GM23338 (cell line): Measurements from ENCODE around the gene PIGR. TPM values are rescaled to one million over a fixed set of nuclear protein-coding genes. Genes with fewer than 3 reads are reported as not detected.

ENCODE experiments used
- ATAC-seq: fragments of 200-7000 bp; cut with Tn5 transposase; 3 replicates; pipeline ENCODE4 v1.9.1; 2020
- DNase-seq: peaks from one replicate; pipeline ENCODE4 v3.0.0-alpha.2; 2015; ENCODE audit warnings: low spot score
- H2AFZ ChIP-seq: fragments of 200-600 bp; sonication (generic); 2 replicates; pipeline ENCODE4 v1.8.0; 2016; ENCODE audit warnings: antibody characterized with exemption, mild to moderate bottlenecking, moderate library complexity
- H3F3A ChIP-seq: fragments of 200-600 bp; sonication (generic); replicated peaks from 2 replicates; pipeline ENCODE4 v1.8.0; 2017; ENCODE audit warnings: antibody characterized with exemption, mixed run types, low read depth
- H3K27ac ChIP-seq: fragments of 200-600 bp; sonication (generic); 2 replicates; pipeline ENCODE4 v1.6.1; 2016; ENCODE audit warnings: low read depth
- H3K27me3 ChIP-seq: fragments of 200-600 bp; sonication (generic); 2 replicates; pipeline ENCODE4 v1.8.0; 2016; ENCODE audit warnings: mild to moderate bottlenecking, mixed run types, moderate library complexity; ENCODE audit not compliant: insufficient read depth
- H3K36me3 ChIP-seq: fragments of 200-600 bp; sonication (generic); 2 replicates; pipeline ENCODE4 v1.8.0; 2016; ENCODE audit warnings: mild to moderate bottlenecking; ENCODE audit not compliant: insufficient read depth
- H3K4me1 ChIP-seq: fragments of 200-600 bp; sonication (generic); 2 replicates; pipeline ENCODE4 v1.8.0; 2016; ENCODE audit warnings: mild to moderate bottlenecking, moderate library complexity; ENCODE audit not compliant: insufficient read depth
- H3K4me2 ChIP-seq: fragments of 200-600 bp; sonication (generic); 2 replicates; pipeline ENCODE4 v1.7.1; 2017; ENCODE audit warnings: mixed run types
- H3K4me3 ChIP-seq: fragments of 200-600 bp; sonication (generic); 2 replicates; pipeline ENCODE4 v1.6.1; 2016; ENCODE audit warnings: mixed run types
- H3K79me2 ChIP-seq: fragments of 200-600 bp; sonication (generic); replicated peaks from 2 replicates; pipeline ENCODE4 v1.8.0; 2017; ENCODE audit warnings: mild to moderate bottlenecking; ENCODE audit not compliant: insufficient read depth
- H3K9me2 ChIP-seq: fragments of 200-600 bp; sonication (generic); 2 replicates; pipeline ENCODE4 v1.8.0; 2017; ENCODE audit not compliant: insufficient read depth
- H4K20me1 ChIP-seq: fragments of 200-600 bp; sonication (generic); replicated peaks from 2 replicates; pipeline ENCODE4 v1.8.0; 2017; ENCODE audit warnings: mild to moderate bottlenecking; ENCODE audit not compliant: insufficient read depth
- H3K27ac Mint-ChIP-seq: 2 replicates; pipeline ENCODE4 v1.8.0; 2020; ENCODE audit warnings: inconsistent platforms, mild to moderate bottlenecking, moderate library complexity, mixed read lengths
- H3K27me3 Mint-ChIP-seq: 3 replicates; pipeline ENCODE4 v1.8.0; 2022; ENCODE audit warnings: low read depth, mild to moderate bottlenecking, moderate library complexity, mixed read lengths, inconsistent platforms; ENCODE audit not compliant: insufficient read depth, poor library complexity
- H3K36me3 Mint-ChIP-seq: 3 replicates; pipeline ENCODE4 v1.8.0; 2021; ENCODE audit warnings: low read depth, mild to moderate bottlenecking, inconsistent platforms, moderate library complexity, mixed read lengths
- H3K4me1 Mint-ChIP-seq: 3 replicates; pipeline ENCODE4 v1.8.0; 2020; ENCODE audit warnings: mild to moderate bottlenecking, inconsistent platforms, mixed read lengths
- H3K4me3 Mint-ChIP-seq: 3 replicates; pipeline ENCODE4 v1.8.0; 2021; ENCODE audit warnings: moderate library complexity, mild to moderate bottlenecking, inconsistent platforms, mixed read lengths
- H3K9me3 Mint-ChIP-seq: 3 replicates; pipeline ENCODE4 v1.8.0; 2020; ENCODE audit warnings: moderate library complexity, mild to moderate bottlenecking, inconsistent platforms, mixed read lengths
- CREB1 ChIP-seq: fragments of 250-450 bp; sonication (Bioruptor Pico); IDR thresholded peaks from 2 replicates; pipeline ENCODE4 v1.5.0; 2020; ENCODE audit warnings: low read depth, mild to moderate bottlenecking, moderate library complexity
- EZH2 ChIP-seq: fragments of 200-600 bp; sonication (generic); IDR thresholded peaks from one replicate; pipeline ENCODE4 v1.8.0; 2017; ENCODE audit warnings: antibody characterized with exemption, mild to moderate bottlenecking, low read depth; ENCODE audit not compliant: unreplicated experiment
- EZH2phosphoT487 ChIP-seq: fragments of 200-600 bp; sonication (generic); IDR thresholded peaks from one replicate; pipeline ENCODE4 v1.8.1; 2018; ENCODE audit warnings: antibody characterized with exemption; ENCODE audit not compliant: unreplicated experiment
- JUNB ChIP-seq: IDR thresholded peaks from one replicate; pipeline ENCODE4 v1.6.1; 2016; ENCODE audit warnings: antibody characterized with exemption; ENCODE audit not compliant: unreplicated experiment
- NANOG ChIP-seq: IDR thresholded peaks from 2 replicates; pipeline ENCODE4 v1.6.1; 2016; ENCODE audit warnings: antibody characterized with exemption, borderline replicate concordance
- POLR2AphosphoS5 ChIP-seq: IDR thresholded peaks from 2 replicates; pipeline ENCODE4 v1.6.1; 2016; ENCODE audit warnings: antibody characterized with exemption, low read depth
- STAT1 ChIP-seq: IDR thresholded peaks from one replicate; pipeline ENCODE4 v1.6.1; 2016; ENCODE audit warnings: antibody characterized with exemption; ENCODE audit not compliant: unreplicated experiment
- ZNF114 ChIP-seq: fragments of 250-450 bp; sonication (Bioruptor Pico); IDR thresholded peaks from 2 replicates; pipeline ENCODE4 v1.5.0; 2020; ENCODE audit warnings: mild to moderate bottlenecking, moderate library complexity
- polyA plus RNA-seq: library from polyadenylated mRNA; unstranded; fragments of >200 nt; fragmentation: Nextera tagmentation; extraction: Ambion mirVana; gene quantifications from 2 replicates; pipeline ENCODE4 v1.2.1, GENCODE V29; 2016
- total RNA-seq: library from RNA; depleted of rRNA; stranded (reverse); fragments of >200 nt; shearing (Covaris generic); gene quantifications from 2 replicates; pipeline ENCODE4 v1.2.3, GENCODE V29; 2014
- TF ChIP-seq, protein P1 (sequence below): IDR thresholded peaks from 2 replicates; pipeline ENCODE4 v1.6.1; 2016; ENCODE audit warnings: antibody characterized with exemption
- TF ChIP-seq, protein P2 (sequence below): IDR thresholded peaks from one replicate; pipeline ENCODE4 v1.6.1; 2018; ENCODE audit warnings: antibody characterized with exemption; ENCODE audit not compliant: unreplicated experiment
- TF ChIP-seq, protein P3 (sequence below), 2 experiments: fragments of 200-600 bp in 1 of 2; sonication (generic) in 1 of 2; conservative IDR thresholded peaks; 2 replicates each; pipeline versions ENCODE4 v1.5.1 to v1.6.1; 2016 to 2017; ENCODE audit warnings: antibody characterized with exemption in 2 of 2, low read depth in 2 of 2, mild to moderate bottlenecking in 2 of 2, moderate library complexity in 1 of 2

The PIGR gene
- total and polyA plus RNA-seq, 2 experiments from 2014 or later = not detected

- Histone ChIP-seq H3K79me2 (no peaks in the 10 kb centered on the region), H3K27ac (no peak overlapping the region), H3K4me3 (no peak overlapping the region), H2AFZ (no peak overlapping the region), H4K20me1 (no peaks in the 10 kb centered on the region), H3F3A (no peaks in the 10 kb centered on the region), H3K9me2 (peaks cover 4% of the 10 kb centered on the region; the same call in 1 of the 2 replicates), H3K36me3 (no peaks in the 10 kb centered on the region), H3K4me2 (no peak overlapping the region), H3K27me3 (no peaks in the 10 kb centered on the region), H3K4me1 (no peaks in the 10 kb centered on the region)
- no peaks in the 10 kb centered on the region for H3K4me1 Mint-ChIP-seq
- no peak overlapping the region for H3K4me3 Mint-ChIP-seq
- H3K27me3 Mint-ChIP-seq = peaks cover 5% of the 10 kb centered on the region
- DNase-seq (no peak), ATAC-seq (no peak)
- no peaks in the 10 kb centered on the region for H3K36me3 Mint-ChIP-seq
- TF ChIP-seq, protein P1, sequence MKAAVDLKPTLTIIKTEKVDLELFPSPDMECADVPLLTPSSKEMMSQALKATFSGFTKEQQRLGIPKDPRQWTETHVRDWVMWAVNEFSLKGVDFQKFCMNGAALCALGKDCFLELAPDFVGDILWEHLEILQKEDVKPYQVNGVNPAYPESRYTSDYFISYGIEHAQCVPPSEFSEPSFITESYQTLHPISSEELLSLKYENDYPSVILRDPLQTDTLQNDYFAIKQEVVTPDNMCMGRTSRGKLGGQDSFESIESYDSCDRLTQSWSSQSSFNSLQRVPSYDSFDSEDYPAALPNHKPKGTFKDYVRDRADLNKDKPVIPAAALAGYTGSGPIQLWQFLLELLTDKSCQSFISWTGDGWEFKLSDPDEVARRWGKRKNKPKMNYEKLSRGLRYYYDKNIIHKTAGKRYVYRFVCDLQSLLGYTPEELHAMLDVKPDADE = no peak
- no peak overlapping the region for H3K27ac Mint-ChIP-seq
- no peaks in the 10 kb centered on the region for H3K9me3 Mint-ChIP-seq
Observed at GRCh38 chr1:206953626-206954025, 7.4 kb upstream of the PIGR start.

DNA sequence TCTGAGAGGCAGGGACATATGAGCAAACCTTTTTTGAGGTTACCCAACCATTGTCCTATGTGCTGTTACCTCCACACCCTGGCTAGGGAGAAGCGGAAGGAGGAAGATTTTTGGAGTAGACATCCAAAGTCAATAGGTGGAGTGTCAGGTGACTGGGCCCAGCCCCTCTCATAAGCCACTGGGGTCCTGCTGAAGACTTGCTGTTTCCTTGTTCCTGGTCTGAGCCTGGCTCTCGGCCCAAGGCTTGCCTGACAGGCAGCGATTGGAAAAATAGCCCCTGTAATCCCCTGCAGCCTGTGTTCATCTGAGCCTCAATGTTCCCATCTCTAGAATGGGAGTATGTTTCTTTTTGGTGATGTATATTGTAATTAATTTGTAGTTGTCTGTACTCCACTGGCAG lies 6.9 kb upstream of the PIGR start:
- DNase-seq = no peak
- TF ChIP-seq CREB1 (CRISPR knock-in tag) (no peak), STAT1 (no peak), EZH2phosphoT487 (no peak), ZNF114 (CRISPR knock-in tag) (no peak), JUNB (no peak), NANOG (no peak), EZH2 (no peak), POLR2AphosphoS5 (no peak)
- TF ChIP-seq, protein P2, sequence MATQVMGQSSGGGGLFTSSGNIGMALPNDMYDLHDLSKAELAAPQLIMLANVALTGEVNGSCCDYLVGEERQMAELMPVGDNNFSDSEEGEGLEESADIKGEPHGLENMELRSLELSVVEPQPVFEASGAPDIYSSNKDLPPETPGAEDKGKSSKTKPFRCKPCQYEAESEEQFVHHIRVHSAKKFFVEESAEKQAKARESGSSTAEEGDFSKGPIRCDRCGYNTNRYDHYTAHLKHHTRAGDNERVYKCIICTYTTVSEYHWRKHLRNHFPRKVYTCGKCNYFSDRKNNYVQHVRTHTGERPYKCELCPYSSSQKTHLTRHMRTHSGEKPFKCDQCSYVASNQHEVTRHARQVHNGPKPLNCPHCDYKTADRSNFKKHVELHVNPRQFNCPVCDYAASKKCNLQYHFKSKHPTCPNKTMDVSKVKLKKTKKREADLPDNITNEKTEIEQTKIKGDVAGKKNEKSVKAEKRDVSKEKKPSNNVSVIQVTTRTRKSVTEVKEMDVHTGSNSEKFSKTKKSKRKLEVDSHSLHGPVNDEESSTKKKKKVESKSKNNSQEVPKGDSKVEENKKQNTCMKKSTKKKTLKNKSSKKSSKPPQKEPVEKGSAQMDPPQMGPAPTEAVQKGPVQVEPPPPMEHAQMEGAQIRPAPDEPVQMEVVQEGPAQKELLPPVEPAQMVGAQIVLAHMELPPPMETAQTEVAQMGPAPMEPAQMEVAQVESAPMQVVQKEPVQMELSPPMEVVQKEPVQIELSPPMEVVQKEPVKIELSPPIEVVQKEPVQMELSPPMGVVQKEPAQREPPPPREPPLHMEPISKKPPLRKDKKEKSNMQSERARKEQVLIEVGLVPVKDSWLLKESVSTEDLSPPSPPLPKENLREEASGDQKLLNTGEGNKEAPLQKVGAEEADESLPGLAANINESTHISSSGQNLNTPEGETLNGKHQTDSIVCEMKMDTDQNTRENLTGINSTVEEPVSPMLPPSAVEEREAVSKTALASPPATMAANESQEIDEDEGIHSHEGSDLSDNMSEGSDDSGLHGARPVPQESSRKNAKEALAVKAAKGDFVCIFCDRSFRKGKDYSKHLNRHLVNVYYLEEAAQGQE = no peak
- TF ChIP-seq, protein P3, sequence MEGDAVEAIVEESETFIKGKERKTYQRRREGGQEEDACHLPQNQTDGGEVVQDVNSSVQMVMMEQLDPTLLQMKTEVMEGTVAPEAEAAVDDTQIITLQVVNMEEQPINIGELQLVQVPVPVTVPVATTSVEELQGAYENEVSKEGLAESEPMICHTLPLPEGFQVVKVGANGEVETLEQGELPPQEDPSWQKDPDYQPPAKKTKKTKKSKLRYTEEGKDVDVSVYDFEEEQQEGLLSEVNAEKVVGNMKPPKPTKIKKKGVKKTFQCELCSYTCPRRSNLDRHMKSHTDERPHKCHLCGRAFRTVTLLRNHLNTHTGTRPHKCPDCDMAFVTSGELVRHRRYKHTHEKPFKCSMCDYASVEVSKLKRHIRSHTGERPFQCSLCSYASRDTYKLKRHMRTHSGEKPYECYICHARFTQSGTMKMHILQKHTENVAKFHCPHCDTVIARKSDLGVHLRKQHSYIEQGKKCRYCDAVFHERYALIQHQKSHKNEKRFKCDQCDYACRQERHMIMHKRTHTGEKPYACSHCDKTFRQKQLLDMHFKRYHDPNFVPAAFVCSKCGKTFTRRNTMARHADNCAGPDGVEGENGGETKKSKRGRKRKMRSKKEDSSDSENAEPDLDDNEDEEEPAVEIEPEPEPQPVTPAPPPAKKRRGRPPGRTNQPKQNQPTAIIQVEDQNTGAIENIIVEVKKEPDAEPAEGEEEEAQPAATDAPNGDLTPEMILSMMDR (conservative IDR thresholded peaks at IDR 0.05; ENCODE audit: low read depth in 2 of 2) = no peak

More for the DNA sequence above, 6.9 kb upstream of the PIGR start:
- Histone ChIP-seq H3K79me2 (no peaks in the 10 kb centered on the region), H3K9me2 (peaks cover 4% of the 10 kb centered on the region; the same call in 1 of the 2 replicates), H3K4me2 (no peak overlapping the region), H4K20me1 (no peaks in the 10 kb centered on the region), H3K4me3 (no peak overlapping the region), H3K4me1 (no peaks in the 10 kb centered on the region), H3K27ac (no peak overlapping the region), H3K36me3 (no peaks in the 10 kb centered on the region), H3F3A (no peaks in the 10 kb centered on the region), H3K27me3 (no peaks in the 10 kb centered on the region), H2AFZ (no peak overlapping the region)
- H3K27me3 Mint-ChIP-seq = peaks cover 5% of the 10 kb centered on the region
- H3K27ac Mint-ChIP-seq = no peak overlapping the region
- H3K36me3 Mint-ChIP-seq = no peaks in the 10 kb centered on the region
- no peak overlapping the region for H3K4me3 Mint-ChIP-seq
- no peaks in the 10 kb centered on the region for H3K9me3 Mint-ChIP-seq
- no peaks in the 10 kb centered on the region for H3K4me1 Mint-ChIP-seq
- no peak for ATAC-seq
